Panc1 (cell line): Measurements from ENCODE around the gene SMAGP. TPM values are rescaled to one million over a fixed set of nuclear protein-coding genes. Genes with fewer than 3 reads are reported as not detected.

Experiments used
- ATAC-seq: fragments of 200-7000 bp; cut with Tn5 transposase; 2 replicates; pipeline ENCODE4 v1.9.1; 2020; ENCODE audit warnings: mild to moderate bottlenecking, moderate library complexity
- BruUV-seq: library from RNA; stranded (reverse); fragments of 400-500 nt; replicated peaks from 2 replicates; lab custom pipeline; 2021; lab: Mats Ljungman, UMichigan
- CTCF ChIA-PET: fragments of 300-600 bp; sonication (Branson Sonifier 250); formaldehyde crosslinking; loops from one replicate; lab custom pipeline; 2022; ENCODE audit warnings: antibody characterized with exemption; lab: Charles Lee
- POLR2A ChIA-PET: fragments of 300-600 bp; sonication (Branson Sonifier 250); formaldehyde crosslinking; loops from one replicate; lab custom pipeline; 2022; ENCODE audit warnings: antibody characterized with exemption; lab: Charles Lee
- DNase-seq: peaks from one replicate; pipeline ENCODE4 v3.0.0-alpha.2; 2010; ENCODE audit warnings: low read depth, low spot score
- H3K27ac ChIP-seq: 2 replicates; pipeline ENCODE4 v1.5.1; 2011; ENCODE audit warnings: mild to moderate bottlenecking, low read length, inconsistent platforms
- H3K27me3 ChIP-seq: fragments of 200-500 bp; sonication (Bioruptor generic); 2 replicates; pipeline ENCODE4 v1.6.0; 2014; ENCODE audit warnings: low read length, inconsistent platforms; ENCODE audit not compliant: control insufficient read depth, insufficient read depth
- H3K36me3 ChIP-seq: fragments of 200-500 bp; sonication (Bioruptor generic); 2 replicates; pipeline ENCODE4 v1.5.1; 2014; ENCODE audit warnings: inconsistent platforms, mild to moderate bottlenecking, low read length, moderate library complexity; ENCODE audit not compliant: control insufficient read depth, insufficient read depth
- H3K4me1 ChIP-seq: 2 replicates; pipeline ENCODE4 v1.5.1; 2011; ENCODE audit warnings: inconsistent platforms, mild to moderate bottlenecking, low read length, moderate library complexity; ENCODE audit not compliant: control insufficient read depth, insufficient read depth
- H3K4me3 ChIP-seq, 2 experiments: 2 replicates each; pipeline ENCODE4 v1.5.1; 2011 to 2012; ENCODE audit warnings: low read depth in 2 of 2, low read length in 2 of 2, mild to moderate bottlenecking in 2 of 2, inconsistent platforms in 1 of 2, moderate library complexity in 1 of 2
- H3K9me3 ChIP-seq: fragments of 200-500 bp; sonication (Bioruptor generic); 2 replicates; pipeline ENCODE4 v1.5.1; 2014; ENCODE audit warnings: low read depth, mild to moderate bottlenecking, inconsistent platforms, low read length, moderate library complexity; ENCODE audit not compliant: control insufficient read depth, insufficient read depth
- POLR2AphosphoS5 ChIP-seq: IDR thresholded peaks from 2 replicates; pipeline ENCODE4 v1.6.1; 2012; ENCODE audit warnings: mild to moderate bottlenecking, low read depth, low read length, moderate library complexity
- SIN3A ChIP-seq: IDR thresholded peaks from 2 replicates; pipeline ENCODE4 v1.6.1; 2012; ENCODE audit warnings: low read depth, mild to moderate bottlenecking, low read length, moderate library complexity, borderline replicate concordance; ENCODE audit not compliant: insufficient read depth
- TCF7L2 ChIP-seq: IDR thresholded peaks from 2 replicates; pipeline ENCODE4 v1.6.1; 2011; ENCODE audit warnings: mild to moderate bottlenecking, low read depth, low read length, inconsistent platforms
- in situ Hi-C: cut with HindIII; loops from 2 replicates; pipeline ENCODE4 v1.10.0; 2016; ENCODE audit warnings: low sequenced_read_pairs, low pct_unique_long_range_greater_than_20kb
- intact Hi-C: fragments of 100-400 bp; cut with micrococcal nuclease; formaldehyde crosslinking; loops from one replicate; pipeline ENCODE4 v1.10.0; 2022; ENCODE audit not compliant: unreplicated experiment
- total RNA-seq: library from RNA; stranded (reverse); gene quantifications from one replicate; pipeline ENCODE4 v1.2.1, GENCODE V29; 2021; ENCODE audit not compliant: unreplicated experiment
- TF ChIP-seq, protein P1 (sequence below), 2 experiments: IDR thresholded peaks; 2 replicates each; pipeline ENCODE4 v1.6.1; 2011 to 2012; ENCODE audit warnings: low read depth in 2 of 2, control low read depth in 1 of 2, low read length in 1 of 2, mild to moderate bottlenecking in 1 of 2, moderate library complexity in 1 of 2; ENCODE audit not compliant: insufficient read depth in 1 of 2
- TF ChIP-seq, protein P2 (sequence below): fragments of 450-650 bp; IDR thresholded peaks from 2 replicates; pipeline ENCODE4 v1.5.1; 2017; ENCODE audit warnings: mild to moderate bottlenecking

Gene SMAGP
- total RNA-seq, 1 experiment from 2014 or later: 2.4 TPM

DNA sequence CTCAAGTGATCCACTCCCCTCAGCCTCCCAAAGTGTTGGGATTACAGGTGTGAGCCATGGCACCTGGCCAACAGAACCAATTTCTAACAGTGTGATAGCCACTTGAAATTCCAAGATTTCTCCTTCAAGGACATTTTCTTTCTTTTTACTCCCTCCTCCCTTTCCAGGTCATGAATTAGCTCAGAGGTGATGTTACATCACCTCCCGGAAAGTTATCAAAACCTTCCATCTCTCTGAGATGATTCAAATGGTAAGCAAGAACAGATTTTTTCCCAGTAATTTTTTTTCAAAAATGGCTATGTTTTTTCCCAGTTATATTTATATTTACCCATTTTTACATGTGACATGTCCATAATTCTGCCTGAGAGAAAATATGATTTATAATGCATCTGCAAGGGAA, 15.6 kb upstream of the SMAGP start:
- Histone ChIP-seq H3K4me3 (no peak overlapping the region), H3K27ac (no peak overlapping the region), H3K9me3 (no peaks in the 10 kb centered on the region), H3K27me3 (no peaks in the 10 kb centered on the region; the same call in 1 of the 2 replicates), H3K4me1 (no peaks in the 10 kb centered on the region), H3K36me3 (no peaks in the 10 kb centered on the region)
- in situ Hi-C loops (no loop called here), intact Hi-C loops (no loop called here)
- TF ChIP-seq POLR2AphosphoS5: no peak
- ATAC-seq: no peak
- POLR2A ChIA-PET: interaction anchor here (0.6 kb wide), 1 partner anchor 474 kb away, joined by 9 read pairs; no protein-coding TSS in a partner anchor
- no peak for DNase-seq
- CTCF ChIA-PET: no interaction called here
- BruUV-seq: no TSS peak

DNA sequence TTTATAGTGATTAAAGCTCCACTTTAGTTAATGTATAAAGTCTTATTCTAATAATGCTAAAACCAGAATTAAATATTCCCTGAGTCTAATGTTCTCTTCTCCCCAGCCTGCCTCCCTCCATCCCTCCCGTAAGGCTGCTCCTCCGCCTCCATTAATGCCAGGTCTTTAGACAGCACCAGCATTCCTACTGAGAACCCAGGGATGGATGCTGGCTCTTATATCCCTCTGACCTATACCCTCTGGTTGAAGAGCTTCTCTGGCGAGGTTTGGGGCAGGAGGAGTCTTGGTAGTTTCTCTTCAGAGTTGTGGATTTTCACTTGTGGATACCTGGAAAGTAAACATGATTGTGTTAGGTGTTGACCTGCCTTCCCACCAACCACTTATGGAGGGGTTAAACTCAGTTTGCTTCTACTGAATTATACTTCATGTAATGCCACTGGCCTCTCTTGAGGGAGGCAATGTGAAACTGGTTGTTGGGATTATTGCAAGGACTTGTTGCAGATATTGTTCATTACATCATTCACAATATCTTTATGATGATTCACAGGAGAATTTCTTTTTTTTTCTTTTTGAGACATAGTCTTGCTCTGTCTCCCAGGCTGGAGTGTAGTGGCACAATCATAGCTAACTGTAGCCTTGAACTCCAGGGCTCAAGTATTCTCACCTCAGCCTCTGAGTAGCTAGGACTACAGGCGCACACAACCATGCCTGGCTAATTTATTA, 11.1 kb upstream of the SMAGP start:
- DNase-seq (no peak), ATAC-seq (no peak)
- Histone ChIP-seq H3K36me3 (no peaks in the 10 kb centered on the region), H3K27me3 (no peaks in the 10 kb centered on the region; the same call in 1 of the 2 replicates), H3K4me3 (no peak overlapping the region), H3K27ac (no peak overlapping the region), H3K4me1 (no peaks in the 10 kb centered on the region), H3K9me3 (no peaks in the 10 kb centered on the region)
- intact Hi-C loops: no loop called here
- BruUV-seq: no TSS peak
- ChIA-PET POLR2A (interaction anchor here (0.6 kb wide), 1 partner anchor 18 kb away, joined by 3 read pairs; no protein-coding TSS in a partner anchor), CTCF (no interaction called here)
- TF ChIP-seq TCF7L2 (no peak), SIN3A (no peak), POLR2AphosphoS5 (no peak)
- TF ChIP-seq, protein P1, sequence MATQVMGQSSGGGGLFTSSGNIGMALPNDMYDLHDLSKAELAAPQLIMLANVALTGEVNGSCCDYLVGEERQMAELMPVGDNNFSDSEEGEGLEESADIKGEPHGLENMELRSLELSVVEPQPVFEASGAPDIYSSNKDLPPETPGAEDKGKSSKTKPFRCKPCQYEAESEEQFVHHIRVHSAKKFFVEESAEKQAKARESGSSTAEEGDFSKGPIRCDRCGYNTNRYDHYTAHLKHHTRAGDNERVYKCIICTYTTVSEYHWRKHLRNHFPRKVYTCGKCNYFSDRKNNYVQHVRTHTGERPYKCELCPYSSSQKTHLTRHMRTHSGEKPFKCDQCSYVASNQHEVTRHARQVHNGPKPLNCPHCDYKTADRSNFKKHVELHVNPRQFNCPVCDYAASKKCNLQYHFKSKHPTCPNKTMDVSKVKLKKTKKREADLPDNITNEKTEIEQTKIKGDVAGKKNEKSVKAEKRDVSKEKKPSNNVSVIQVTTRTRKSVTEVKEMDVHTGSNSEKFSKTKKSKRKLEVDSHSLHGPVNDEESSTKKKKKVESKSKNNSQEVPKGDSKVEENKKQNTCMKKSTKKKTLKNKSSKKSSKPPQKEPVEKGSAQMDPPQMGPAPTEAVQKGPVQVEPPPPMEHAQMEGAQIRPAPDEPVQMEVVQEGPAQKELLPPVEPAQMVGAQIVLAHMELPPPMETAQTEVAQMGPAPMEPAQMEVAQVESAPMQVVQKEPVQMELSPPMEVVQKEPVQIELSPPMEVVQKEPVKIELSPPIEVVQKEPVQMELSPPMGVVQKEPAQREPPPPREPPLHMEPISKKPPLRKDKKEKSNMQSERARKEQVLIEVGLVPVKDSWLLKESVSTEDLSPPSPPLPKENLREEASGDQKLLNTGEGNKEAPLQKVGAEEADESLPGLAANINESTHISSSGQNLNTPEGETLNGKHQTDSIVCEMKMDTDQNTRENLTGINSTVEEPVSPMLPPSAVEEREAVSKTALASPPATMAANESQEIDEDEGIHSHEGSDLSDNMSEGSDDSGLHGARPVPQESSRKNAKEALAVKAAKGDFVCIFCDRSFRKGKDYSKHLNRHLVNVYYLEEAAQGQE (IDR thresholded peaks at IDR 0.05; ENCODE audit: insufficient read depth in 1 of 2, low read depth in 2 of 2, low read length in 1 of 2): no peak
- TF ChIP-seq, protein P2, sequence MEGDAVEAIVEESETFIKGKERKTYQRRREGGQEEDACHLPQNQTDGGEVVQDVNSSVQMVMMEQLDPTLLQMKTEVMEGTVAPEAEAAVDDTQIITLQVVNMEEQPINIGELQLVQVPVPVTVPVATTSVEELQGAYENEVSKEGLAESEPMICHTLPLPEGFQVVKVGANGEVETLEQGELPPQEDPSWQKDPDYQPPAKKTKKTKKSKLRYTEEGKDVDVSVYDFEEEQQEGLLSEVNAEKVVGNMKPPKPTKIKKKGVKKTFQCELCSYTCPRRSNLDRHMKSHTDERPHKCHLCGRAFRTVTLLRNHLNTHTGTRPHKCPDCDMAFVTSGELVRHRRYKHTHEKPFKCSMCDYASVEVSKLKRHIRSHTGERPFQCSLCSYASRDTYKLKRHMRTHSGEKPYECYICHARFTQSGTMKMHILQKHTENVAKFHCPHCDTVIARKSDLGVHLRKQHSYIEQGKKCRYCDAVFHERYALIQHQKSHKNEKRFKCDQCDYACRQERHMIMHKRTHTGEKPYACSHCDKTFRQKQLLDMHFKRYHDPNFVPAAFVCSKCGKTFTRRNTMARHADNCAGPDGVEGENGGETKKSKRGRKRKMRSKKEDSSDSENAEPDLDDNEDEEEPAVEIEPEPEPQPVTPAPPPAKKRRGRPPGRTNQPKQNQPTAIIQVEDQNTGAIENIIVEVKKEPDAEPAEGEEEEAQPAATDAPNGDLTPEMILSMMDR: no peak
- in situ Hi-C loops: no loop called here

DNA sequence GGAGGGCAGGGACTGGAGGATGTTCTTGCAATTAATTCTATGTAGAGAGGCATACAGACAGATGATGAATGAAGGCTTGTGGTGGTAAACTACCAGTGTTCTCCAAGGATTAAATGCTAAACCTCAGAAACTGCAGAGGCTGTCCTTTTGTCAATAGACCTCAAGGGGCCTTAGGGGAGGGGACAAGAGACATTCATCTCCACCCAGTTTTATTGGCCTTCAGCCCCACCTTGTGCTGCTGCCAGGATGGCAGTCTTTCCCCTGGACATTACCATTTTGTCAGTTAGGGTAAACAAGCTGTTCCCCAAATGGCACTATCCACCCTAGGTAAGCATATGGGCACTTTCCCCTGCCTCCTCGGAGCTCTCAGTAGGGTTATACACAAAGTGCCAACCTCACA, 4.9 kb upstream of the SMAGP start:
- ChIA-PET CTCF (no interaction called here), POLR2A (no interaction called here)
- no peak for DNase-seq
- H3K36me3 ChIP-seq: no peaks in the 10 kb centered on the region; the same call in 1 of the 2 replicates
- no peak overlapping the region for H3K4me3 ChIP-seq
- in situ Hi-C loops: no loop called here
- ATAC-seq: no peak
- peaks cover 4% of the 10 kb centered on the region; the same call in 1 of the 2 replicates for H3K27me3 ChIP-seq
- no peaks in the 10 kb centered on the region for H3K9me3 ChIP-seq
- TF ChIP-seq TCF7L2 (no peak), SIN3A (no peak), POLR2AphosphoS5 (no peak)
- TF ChIP-seq, protein P2: no peak
- TF ChIP-seq, protein P1 (IDR thresholded peaks at IDR 0.05; ENCODE audit: insufficient read depth in 1 of 2, low read depth in 2 of 2, low read length in 1 of 2): no peak
- no TSS peak for BruUV-seq
- H3K27ac ChIP-seq: no peak overlapping the region
- peaks cover 6% of the 10 kb centered on the region; the same call in 1 of the 2 replicates for H3K4me1 ChIP-seq
- intact Hi-C loops: no loop called here
